Measurements from ENCODE around the gene CDSN. TPM values are rescaled to one million over a fixed set of nuclear protein-coding genes. Genes with fewer than 3 reads are reported as not detected.

CDSN gene
- total and polyA plus RNA-seq, 2 experiments from 2014 or later, result not detected

GRCh38 chr6:31094389-31094881 lies 25.8 kb downstream of the CDSN start:
- Histone ChIP-seq H3K4me2 (no peak overlapping the region), H3K79me2 (no peaks in the 10 kb centered on the region), H3K9me2 (replicated peaks; ENCODE audit: insufficient read depth) (no peaks in the 10 kb centered on the region), H3K36me3 (replicated peaks; ENCODE audit: insufficient read depth, low read depth) (no peaks in the 10 kb centered on the region), H3K4me3 (no peak overlapping the region), H3K4me1 (ENCODE audit: insufficient read depth) (peaks cover 3% of the 10 kb centered on the region), H3K27me3 (no peaks in the 10 kb centered on the region), H3K27ac (no peak overlapping the region), H2AFZ (no peak overlapping the region), H4K20me1 (ENCODE audit: insufficient read depth, poor library complexity, severe bottlenecking) (no peaks in the 10 kb centered on the region), H3K9me3 (ENCODE audit: low read depth) (no peaks in the 10 kb centered on the region)
- no peak for TF ChIP-seq CTCF (IDR thresholded peaks at IDR 0.05; ENCODE audit: poor library complexity)
- DNase-seq (ENCODE audit: low spot score), result no peak
- 57% methylated on average over 3 of the region's 3 CpGs for WGBS (ENCODE audit: low lambda C conversion rate, missing lambda C conversion rate)

- H3K79me2 ChIP-seq, result no peaks in the 10 kb centered on the region
- H4K20me1 ChIP-seq (ENCODE audit: insufficient read depth, poor library complexity, severe bottlenecking), result no peaks in the 10 kb centered on the region
- WGBS (ENCODE audit: low lambda C conversion rate, missing lambda C conversion rate), result 73% methylated on average over 12 of the region's 12 CpGs
- no peak for DNase-seq (ENCODE audit: low spot score)
- no peak overlapping the region for H3K4me3 ChIP-seq
- H3K27ac ChIP-seq, result peak overlapping the region; percentile 18
- no peaks in the 10 kb centered on the region for H3K36me3 ChIP-seq (replicated peaks; ENCODE audit: insufficient read depth, low read depth)
- no peak overlapping the region for H2AFZ ChIP-seq
- TF ChIP-seq EZH2phosphoT487 (IDR thresholded peaks at IDR 0.05; ENCODE audit: low read depth, severe bottlenecking, unreplicated experiment) (no peak), EZH2 (IDR thresholded peaks at IDR 0.05; ENCODE audit: borderline replicate concordance) (no peak), CTCF (IDR thresholded peaks at IDR 0.05; ENCODE audit: poor library complexity) (no peak)
- peaks cover 3% of the 10 kb centered on the region for H3K4me1 ChIP-seq (ENCODE audit: insufficient read depth)
- H3K9me2 ChIP-seq (replicated peaks; ENCODE audit: insufficient read depth), result no peaks in the 10 kb centered on the region
- no peak overlapping the region for H3K4me2 ChIP-seq
- H3K27me3 ChIP-seq, result no peaks in the 10 kb centered on the region
- no peaks in the 10 kb centered on the region for H3K9me3 ChIP-seq (ENCODE audit: low read depth)
Observed at GRCh38 chr6:31092769-31093505, 27.3 kb downstream of the CDSN start.

GRCh38 chr6:31092238-31092637 lies 28.0 kb downstream of the CDSN start:
- no peak overlapping the region for H3K4me2 ChIP-seq
- H3K27me3 ChIP-seq, result no peaks in the 10 kb centered on the region
- 98% methylated on average over 2 of the region's 2 CpGs for WGBS (ENCODE audit: low lambda C conversion rate, missing lambda C conversion rate)
- no peak overlapping the region for H2AFZ ChIP-seq
- H3K9me2 ChIP-seq (replicated peaks; ENCODE audit: insufficient read depth), result no peaks in the 10 kb centered on the region
- no peaks in the 10 kb centered on the region for H3K36me3 ChIP-seq (replicated peaks; ENCODE audit: insufficient read depth, low read depth)
- H3K9me3 ChIP-seq (ENCODE audit: low read depth), result no peaks in the 10 kb centered on the region
- H3K4me3 ChIP-seq, result no peak overlapping the region
- no peak for DNase-seq (ENCODE audit: low spot score)
- no peak overlapping the region for H3K27ac ChIP-seq
- no peaks in the 10 kb centered on the region for H3K79me2 ChIP-seq
- H4K20me1 ChIP-seq (ENCODE audit: insufficient read depth, poor library complexity, severe bottlenecking), result no peaks in the 10 kb centered on the region
- H3K4me1 ChIP-seq (ENCODE audit: insufficient read depth), result peaks cover 4% of the 10 kb centered on the region
- TF ChIP-seq EZH2 (IDR thresholded peaks at IDR 0.05; ENCODE audit: borderline replicate concordance), result no peak
- no peak for TF ChIP-seq CTCF (IDR thresholded peaks at IDR 0.05; ENCODE audit: poor library complexity)
- TF ChIP-seq EZH2phosphoT487 (IDR thresholded peaks at IDR 0.05; ENCODE audit: low read depth, severe bottlenecking, unreplicated experiment), result no peak
